GM18520 (cell line): ENCODE results near the gene MINK1.

Experiments
- ATAC-seq: cut with Tn5 transposase; IDR thresholded peaks from one replicate; pipeline ENCODE4 v1.9.1; 2021; ENCODE audit not compliant: unreplicated experiment

Gene MINK1

DNA sequence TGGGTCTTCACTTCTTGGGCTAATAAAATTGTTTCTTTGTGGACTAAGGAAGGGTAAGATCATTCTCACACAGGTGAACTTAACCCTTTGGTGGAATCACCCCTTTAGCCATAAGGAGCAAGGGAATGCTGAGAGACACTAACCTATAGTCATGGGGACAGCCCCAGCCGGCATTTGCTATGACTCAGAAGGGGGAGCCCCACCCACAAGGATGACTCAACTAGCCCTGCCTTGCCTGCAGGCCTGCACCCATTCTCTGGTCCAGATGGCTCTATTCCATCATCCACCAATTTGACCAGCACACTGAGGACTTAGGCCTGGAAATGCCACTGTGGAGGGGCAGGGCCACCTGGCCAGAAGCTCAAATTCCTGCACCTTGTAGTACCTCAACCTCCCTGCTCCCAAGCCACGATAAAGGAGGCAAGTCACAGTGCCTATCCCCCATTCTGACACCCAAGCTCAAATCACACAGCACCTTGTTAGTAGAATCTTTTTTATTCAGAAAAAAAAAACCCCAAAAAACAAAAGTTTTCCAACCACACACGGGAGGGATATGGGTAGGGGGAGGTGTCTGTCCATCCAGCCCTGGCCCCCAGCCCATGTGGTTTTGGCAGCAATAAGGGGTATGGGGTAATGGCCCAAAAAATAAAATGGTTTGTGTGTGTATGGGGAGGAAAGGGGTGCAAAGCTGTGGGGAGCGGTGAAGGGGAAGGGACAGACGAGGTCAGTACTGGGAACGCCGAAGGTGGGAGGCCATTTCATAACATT lies 112.2 kb downstream of the MINK1 start:
- ATAC-seq: no peak

DNA sequence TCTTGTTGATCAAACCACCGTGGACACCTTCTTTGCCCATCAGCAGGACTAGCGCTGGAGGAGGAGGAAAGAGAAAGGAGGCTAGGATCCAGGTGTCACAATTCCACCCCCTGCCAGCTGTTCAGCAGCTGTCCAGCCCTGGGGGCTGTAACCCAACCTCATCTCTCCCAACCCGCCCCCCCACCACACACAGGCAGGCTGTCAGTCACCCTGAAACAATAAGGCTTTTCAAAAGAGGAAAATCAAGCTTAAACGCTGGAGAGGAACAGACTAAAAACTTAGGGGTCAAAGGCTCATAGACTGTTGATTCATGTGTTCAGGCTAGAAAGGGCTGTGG lies 112.8 kb downstream of the MINK1 start:
- ATAC-seq: no peak

DNA sequence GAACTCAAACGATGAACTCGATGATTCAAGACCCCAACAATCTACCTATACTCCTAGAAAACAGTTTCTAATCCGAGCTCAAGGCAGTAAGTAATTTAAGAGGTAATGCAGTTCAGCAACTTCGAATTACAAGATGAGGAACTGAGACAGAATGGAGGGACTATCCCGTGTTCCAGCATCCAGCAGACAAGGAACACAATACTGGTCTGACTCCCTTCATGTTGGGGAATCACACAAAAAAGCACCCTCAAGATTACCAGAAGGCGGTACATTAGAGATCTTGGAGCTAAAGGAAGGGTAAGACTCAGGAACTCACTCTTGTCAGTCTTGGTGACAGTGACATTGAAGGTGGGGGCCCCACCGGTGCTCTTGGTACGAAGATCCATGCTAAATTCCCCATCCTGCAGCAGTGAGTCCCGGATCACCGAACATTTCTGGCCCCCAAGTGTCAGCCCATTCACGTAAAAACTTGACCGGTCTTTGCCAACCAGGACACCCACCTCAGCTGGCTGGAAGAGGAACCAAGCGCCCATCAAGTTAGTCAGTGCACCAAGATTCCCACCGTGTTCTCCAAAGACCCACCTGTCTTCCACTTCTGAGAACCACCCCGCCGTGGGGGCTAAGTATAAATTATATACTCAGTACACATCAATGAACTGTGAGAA lies 113.3 kb downstream of the MINK1 start:
- no peak for ATAC-seq

DNA sequence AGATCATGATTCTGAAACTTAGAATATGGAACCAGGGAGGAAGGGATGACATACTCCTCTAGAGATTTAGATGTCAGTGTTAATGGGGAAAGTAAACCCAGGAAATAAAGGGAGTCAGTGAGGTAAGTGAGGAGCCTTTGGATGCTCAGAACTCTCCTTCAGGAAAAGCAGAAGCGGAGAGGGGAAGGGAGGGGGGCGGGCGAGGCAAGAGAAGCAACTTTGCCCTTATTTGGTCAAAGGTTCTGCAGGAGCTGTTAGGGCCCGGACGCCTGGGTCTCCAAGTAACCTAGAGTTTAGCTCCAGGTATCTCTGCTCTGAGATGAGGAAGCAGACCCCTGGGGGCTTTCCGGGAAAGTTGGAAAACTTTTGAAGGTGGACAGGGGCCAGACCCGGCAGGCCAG lies 113.9 kb downstream of the MINK1 start:
- no peak for ATAC-seq
